Activated CD8-positive, alpha-beta memory T cell treated with anti-CD3 and anti-CD28 coated beads for 36 hours (primary cell): Measurements from ENCODE around the gene AANAT. TPM values are rescaled to one million over a fixed set of nuclear protein-coding genes. Genes with fewer than 3 reads are reported as not detected.

Experiments used
- CTCF ChIA-PET: fragments of 350-600 bp; sonication (Branson Sonifier 250); formaldehyde crosslinking; loops from one replicate; lab custom pipeline; 2021; ENCODE audit warnings: antibody characterized with exemption; lab: Charles Lee
- POLR2A ChIA-PET: fragments of 350-600 bp; sonication (Branson Sonifier 250); formaldehyde crosslinking; loops from one replicate; lab custom pipeline; 2021; ENCODE audit warnings: antibody characterized with exemption; lab: Charles Lee
- total RNA-seq, 2 experiments: library from RNA; stranded (reverse); gene quantifications; one replicate each; pipeline ENCODE4 v1.2.3, GENCODE V29; 2021

AANAT gene
- total RNA-seq, 2 experiments from 2014 or later: 0.21 TPM; not detected in 1

- ChIA-PET CTCF (interaction anchor here (0.9 to 3.0 kb wide), 5 partner anchors 13 to 185 kb away, joined by 3 to 12 read pairs (median 5); partner anchors contain the start of gene AANAT), POLR2A (interaction anchor here (0.6 to 1.7 kb wide), 5 partner anchors 27 to 573 kb away, joined by 3 to 10 read pairs (median 4); partner anchors contain the start of gene AANAT)
These were observed 26.2 kb downstream of the AANAT start for GRCh38 chr17:76493505-76494167.

- ChIA-PET POLR2A (no interaction called here), CTCF (no interaction called here)
These were observed 28.4 kb downstream of the AANAT start for GRCh38 chr17:76495663-76496400.

- ChIA-PET CTCF (interaction anchor here (1.3 kb wide), 1 partner anchor 11 kb away, joined by 3 read pairs; no protein-coding TSS in a partner anchor), POLR2A (no interaction called here)
These were observed 29.1 kb downstream of the AANAT start for GRCh38 chr17:76496464-76496863.

DNA sequence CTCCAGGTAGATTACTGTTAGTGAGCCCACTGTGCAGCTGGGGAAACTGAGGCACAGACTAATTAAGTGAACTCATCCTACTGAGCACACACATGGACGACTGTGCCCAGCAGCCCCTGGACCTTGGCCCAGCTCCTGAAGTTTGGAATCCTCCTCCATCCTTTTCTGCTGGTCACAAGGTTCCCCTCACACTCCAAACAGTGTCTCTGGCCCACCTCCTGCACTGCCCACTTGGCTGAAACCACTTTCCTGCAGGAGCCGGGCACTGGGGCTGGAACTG, 30.2 kb downstream of the AANAT start:
- ChIA-PET CTCF (interaction anchor here (1.3 to 1.8 kb wide), 3 partner anchors 9 to 25 kb away, joined by 3 to 7 read pairs (median 4); no protein-coding TSS in a partner anchor), POLR2A (no interaction called here)

DNA sequence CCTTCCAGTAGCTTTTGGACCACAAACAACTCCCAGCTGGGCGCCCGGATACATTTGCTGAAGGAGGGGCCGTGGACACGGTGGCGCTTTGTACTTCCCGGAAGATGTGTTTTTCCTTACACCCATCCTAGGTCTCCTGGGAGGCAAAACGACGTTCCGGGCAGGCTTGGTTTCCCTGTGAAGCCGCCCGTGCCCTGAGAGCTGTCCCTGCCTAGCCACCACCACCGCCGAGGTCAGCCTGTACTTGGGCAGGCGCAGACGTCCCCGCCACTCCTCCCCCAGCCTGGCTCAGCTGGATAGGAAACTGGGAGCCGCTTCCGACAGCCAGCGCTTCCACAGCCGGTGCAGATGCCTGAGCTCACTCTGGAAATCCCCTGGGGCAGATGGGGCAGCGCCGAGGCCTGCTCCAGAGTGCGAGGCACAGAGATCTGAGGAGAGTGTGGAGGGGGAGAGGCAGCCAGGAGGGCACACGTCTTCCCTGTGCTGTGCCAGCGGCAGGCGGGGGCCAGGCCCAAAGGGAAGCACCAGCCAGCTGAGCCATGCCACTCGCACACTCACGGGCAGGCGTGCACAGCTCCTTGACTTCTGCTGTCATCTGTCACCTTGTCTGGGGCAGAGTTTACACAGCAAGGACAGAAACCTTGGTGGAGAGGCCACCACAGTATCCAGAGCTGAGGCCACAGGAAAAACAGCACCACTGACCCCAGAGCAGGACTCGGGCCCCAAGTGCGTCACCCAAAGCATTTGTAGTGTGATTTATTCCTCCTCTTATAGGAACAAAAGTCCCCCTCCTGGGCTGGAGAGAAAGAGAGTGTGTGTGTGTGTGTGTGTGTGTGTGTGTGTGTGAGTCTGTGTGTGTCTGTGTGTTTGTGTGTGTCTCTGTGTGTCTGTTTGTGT, 30.8 kb downstream of the AANAT start:
- ChIA-PET POLR2A (no interaction called here), CTCF (interaction anchor here (1.3 to 1.8 kb wide), 3 partner anchors 9 to 45 kb away, joined by 3 to 7 read pairs (median 4); partner anchors contain the start of gene UBE2O)

- POLR2A ChIA-PET: no interaction called here
- CTCF ChIA-PET: interaction anchor here (1.2 to 1.8 kb wide), 4 partner anchors 8 to 58 kb away, joined by 3 to 7 read pairs (median 4); partner anchors contain the start of gene UBE2O
These were observed 31.5 kb downstream of the AANAT start for GRCh38 chr17:76498876-76499251.

DNA sequence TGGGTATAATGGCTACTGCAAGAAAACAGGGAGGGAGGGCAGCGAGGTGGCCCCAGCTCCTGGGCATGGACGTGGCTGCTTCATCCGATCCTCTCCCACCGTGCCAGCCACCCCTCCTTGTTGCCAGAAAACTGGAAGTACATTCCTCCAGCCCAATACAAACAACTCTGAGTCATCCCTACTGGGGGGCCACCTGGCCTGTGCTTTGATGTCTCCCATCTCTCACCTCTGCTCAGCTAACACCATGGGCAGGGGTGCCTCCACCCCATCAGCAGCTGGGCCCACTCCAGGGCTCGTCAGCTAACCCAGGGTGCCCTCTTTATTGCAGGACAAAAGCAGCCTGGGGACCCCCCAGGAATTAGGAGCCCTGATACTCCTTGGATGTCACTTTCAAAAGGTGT, 31.9 kb downstream of the AANAT start:
- ChIA-PET POLR2A (no interaction called here), CTCF (interaction anchor here (1.2 to 2.9 kb wide), 5 partner anchors 24 to 58 kb away, joined by 3 to 10 read pairs (median 7); partner anchors contain the start of genes AANAT and UBE2O)

GRCh38 chr17:76500074-76500746, 32.8 kb downstream of the AANAT start:
- POLR2A ChIA-PET: interaction anchor here (0.5 to 1.2 kb wide), 3 partner anchors 33 to 131 kb away, joined by 3 to 5 read pairs (median 4); partner anchors contain the start of gene AANAT

GRCh38 chr17:76500747-76501017, 33.3 kb downstream of the AANAT start:
- POLR2A ChIA-PET: interaction anchor here (0.8 to 1.2 kb wide), 2 partner anchors 34 to 49 kb away, joined by 3 to 4 read pairs; partner anchors contain the start of gene AANAT
- CTCF ChIA-PET: interaction anchor here (1.0 to 2.9 kb wide), 4 partner anchors 10 to 103 kb away, joined by 3 to 10 read pairs (median 4); partner anchors contain the start of gene UBE2O

More at GRCh38 chr17:76500074-76500746, 32.8 kb downstream of the AANAT start:
- CTCF ChIA-PET: interaction anchor here (1.0 to 2.9 kb wide), 6 partner anchors 10 to 103 kb away, joined by 3 to 10 read pairs (median 4); partner anchors contain the start of genes AANAT and UBE2O

GRCh38 chr17:76501018-76501826, 33.8 kb downstream of the AANAT start, which contains the start of gene RHBDF2:
TSS of gene RHBDF2 (minus strand) at chr17:76501423. CDS start at chr17:76481524, 19,899 bp downstream.
- POLR2A ChIA-PET: interaction anchor here (0.7 to 1.2 kb wide), 5 partner anchors 27 to 230 kb away, joined by 3 to 4 read pairs (median 3); partner anchors contain the start of gene AANAT
- CTCF ChIA-PET: interaction anchor here (1.0 to 2.9 kb wide), 5 partner anchors 11 to 148 kb away, joined by 3 to 13 read pairs (median 5); partner anchors contain the start of genes AANAT, PRPSAP1 and UBE2O

DNA sequence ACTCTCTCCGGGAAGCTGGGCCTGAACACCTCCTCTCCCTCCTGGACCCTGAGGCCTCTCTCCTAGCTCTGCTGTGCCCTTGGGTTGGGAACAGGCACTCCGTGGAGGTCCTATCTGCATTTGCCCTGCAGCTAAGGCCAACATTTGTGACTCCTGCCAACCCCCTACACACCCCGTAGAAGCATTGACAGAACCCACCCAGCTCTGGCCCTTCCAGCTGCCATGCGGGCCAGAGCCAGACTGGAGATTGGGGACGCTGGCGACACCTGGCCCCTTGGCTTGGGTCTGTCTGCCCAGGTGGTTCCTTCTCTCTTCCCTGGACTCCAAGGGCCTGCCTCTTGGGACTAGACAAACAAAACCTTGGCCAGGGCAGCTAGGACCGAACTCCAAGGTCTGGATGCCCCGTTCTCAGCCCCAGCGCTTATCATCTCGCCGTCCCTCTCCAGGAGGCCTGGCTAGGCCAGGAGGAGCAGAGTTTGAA, 34.5 kb downstream of the AANAT start:
- POLR2A ChIA-PET: interaction anchor here (0.6 to 1.3 kb wide), 5 partner anchors 27 to 230 kb away, joined by 3 to 7 read pairs (median 4); partner anchors contain the start of gene AANAT
- CTCF ChIA-PET: interaction anchor here (1.3 to 2.9 kb wide), 6 partner anchors 11 to 148 kb away, joined by 3 to 13 read pairs (median 5); partner anchors contain the start of genes AANAT, PRPSAP1 and UBE2O

GRCh38 chr17:76502341-76503211, 35.2 kb downstream of the AANAT start:
- CTCF ChIA-PET: interaction anchor here (0.6 to 2.9 kb wide), 10 partner anchors 10 to 206 kb away, joined by 3 to 13 read pairs (median 4); partner anchors contain the start of genes AANAT, PRPSAP1 and UBE2O
- POLR2A ChIA-PET: interaction anchor here (0.6 to 1.3 kb wide), 5 partner anchors 28 to 231 kb away, joined by 3 to 7 read pairs (median 3); partner anchors contain the start of genes AANAT and UBE2O

DNA sequence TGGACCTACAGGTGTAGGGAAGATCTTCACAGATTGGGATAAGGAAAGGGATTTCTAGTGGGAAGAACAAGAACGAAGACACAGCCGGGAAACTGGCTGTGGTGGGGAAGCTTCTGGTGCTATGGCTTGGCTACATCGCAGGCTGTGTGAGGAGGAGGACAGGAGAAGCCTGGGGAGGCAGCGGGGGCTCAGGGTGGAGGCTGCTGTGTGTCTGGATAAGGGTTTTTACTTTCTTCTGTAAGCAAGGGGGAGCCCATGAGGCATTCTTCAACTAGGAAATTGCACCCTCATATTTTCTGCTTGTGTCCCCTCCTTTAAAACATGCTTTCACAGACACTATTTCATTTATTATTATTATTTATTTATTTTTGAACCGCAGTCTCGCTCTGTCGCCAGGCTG, 36.7 kb downstream of the AANAT start:
- ChIA-PET POLR2A (interaction anchor here (0.5 to 0.6 kb wide), 2 partner anchors 63 to 433 kb away, joined by 4 read pairs; no protein-coding TSS in a partner anchor), CTCF (interaction anchor here (0.9 to 1.1 kb wide), 2 partner anchors 37 to 200 kb away, joined by 3 to 4 read pairs; partner anchors contain the start of gene AANAT)

GRCh38 chr17:76506408-76507345, 39.3 kb downstream of the AANAT start:
- CTCF ChIA-PET: interaction anchor here (0.8 to 4.8 kb wide), 17 partner anchors 8 to 329 kb away, joined by 3 to 57 read pairs (median 3); partner anchors contain the start of gene AANAT
- POLR2A ChIA-PET: no interaction called here
